Hepatocyte (in vitro differentiated cells): ENCODE results near the gene MINDY4B.

ENCODE experiments used
- CTCF ChIP-seq: fragments of 200-600 bp; sonication (generic); IDR thresholded peaks from 2 replicates; pipeline ENCODE4 v1.5.1; 2016; ENCODE audit warnings: antibody characterized with exemption, mild to moderate bottlenecking; ENCODE audit not compliant: poor library complexity
- EZH2 ChIP-seq: fragments of 200-600 bp; sonication (generic); IDR thresholded peaks from 2 replicates; pipeline ENCODE4 v1.6.1; 2016; ENCODE audit warnings: antibody characterized with exemption, mild to moderate bottlenecking, borderline replicate concordance
- EZH2phosphoT487 ChIP-seq: fragments of 200-600 bp; sonication (generic); IDR thresholded peaks from one replicate; pipeline ENCODE4 v1.6.1; 2018; ENCODE audit warnings: antibody characterized with exemption, mild to moderate bottlenecking, low read depth, moderate library complexity; ENCODE audit not compliant: unreplicated experiment, severe bottlenecking

- TF ChIP-seq CTCF: no peak
- TF ChIP-seq EZH2phosphoT487: no peak
- no peak for TF ChIP-seq EZH2
Measured at GRCh38 chr3:150942221-150942620, 37.0 kb upstream of the MINDY4B start.
